ENCODE measurements around the gene ARID2.
A peak's percentile ranks its signal among the peaks of the same experiment; 100 is the strongest.

The ARID2 gene

GRCh38 chr12:45718306-45718705 lies 11.2 kb upstream of the ARID2 start:
- DNase-seq, result no peak

- no peak for DNase-seq
Observed at GRCh38 chr12:45720069-45720468, 9.4 kb upstream of the ARID2 start.

GRCh38 chr12:45721369-45721768 lies 8.1 kb upstream of the ARID2 start:
- DNase-seq, result no peak

GRCh38 chr12:45721954-45722353 lies 7.6 kb upstream of the ARID2 start:
- no peak for DNase-seq

GRCh38 chr12:45725631-45726602 lies 3.6 kb upstream of the ARID2 start:
- DNase-seq, result peak in 23 of 58 donors; percentile 0 to 71 (median 9)

GRCh38 chr12:45726603-45727300 lies 2.8 kb upstream of the ARID2 start:
- peak in 49 of 58 donors; percentile 30 to 89 (median 69) for DNase-seq

GRCh38 chr12:45727301-45727979 lies 2.1 kb upstream of the ARID2 start:
- DNase-seq, result peak; percentile 61 to 95 (median 90)

GRCh38 chr12:45727980-45728629 lies 1.4 kb upstream of the ARID2 start:
- DNase-seq, result peak in 2 of 58 donors; percentile 28 to 29

- peak; percentile 74 to 97 (median 95) for DNase-seq
Observed at GRCh38 chr12:45728630-45729232, 775 bp upstream of the ARID2 start.

GRCh38 chr12:45730084-45730347 lies 510 bp downstream of the ARID2 start:
- peak in 18 of 58 donors; percentile 14 to 75 (median 50) for DNase-seq

GRCh38 chr12:45730348-45731189 lies 1.1 kb downstream of the ARID2 start:
- peak in 50 of 58 donors; percentile 8 to 78 (median 38) for DNase-seq

- DNase-seq, result no peak
Observed at GRCh38 chr12:45731190-45731775, 1.8 kb downstream of the ARID2 start.

GRCh38 chr12:45732250-45732649 lies 2.7 kb downstream of the ARID2 start:
- DNase-seq, result no peak

- DNase-seq, result no peak
Observed at GRCh38 chr12:45732936-45733335, 3.4 kb downstream of the ARID2 start.

GRCh38 chr12:45737638-45738037 lies 8.1 kb downstream of the ARID2 start:
- DNase-seq, result no peak

GRCh38 chr12:45742590-45742989 lies 13.1 kb downstream of the ARID2 start:
- no peak for DNase-seq

GRCh38 chr12:45743247-45743646 lies 13.7 kb downstream of the ARID2 start:
- no peak for DNase-seq

GRCh38 chr12:45745861-45746277 lies 16.4 kb downstream of the ARID2 start:
- DNase-seq, result no peak

GRCh38 chr12:45756666-45757065 lies 27.2 kb downstream of the ARID2 start:
- peak in 2 of 58 donors; percentile 2 to 29 for DNase-seq

- no peak for DNase-seq
Observed at GRCh38 chr12:45757172-45757571, 27.7 kb downstream of the ARID2 start.
